Measurements from ENCODE around the gene C19orf33. TPM values are rescaled to one million over a fixed set of nuclear protein-coding genes. Genes with fewer than 3 reads are reported as not detected.
A peak's percentile ranks its signal among the peaks of the same experiment; 100 is the strongest.

The C19orf33 gene
- total and polyA plus RNA-seq, 9 of the 15 experiments (the other 6 are each of a cell fraction or from before 2014, with no cell fraction given), result 3.2 TPM; not detected in 8

GRCh38 chr19:38317104-38317612 is 13.1 kb downstream of the C19orf33 start (continued):
- TF ChIP-seq GTF2F1 (IDR thresholded peaks at IDR 0.05; ENCODE audit: low read depth, low read length) (no peak; the same call in 1 of the 2 replicates), ZEB2 (IDR thresholded peaks at IDR 0.05) (peak; percentile 96), PTBP1 (IDR thresholded peaks at IDR 0.05; ENCODE audit: low read depth, low read length) (no peak), ZNF133 (CRISPR knock-in tag; IDR thresholded peaks at IDR 0.05) (no peak), PRDM10 (IDR thresholded peaks at IDR 0.05; ENCODE audit: partially characterized antibody) (peak; percentile 73), ATF6 (CRISPR knock-in tag; IDR thresholded peaks at IDR 0.05) (no peak), SLC30A9 (CRISPR knock-in tag; IDR thresholded peaks at IDR 0.05) (no peak), ZNF589 (CRISPR knock-in tag; IDR thresholded peaks at IDR 0.05; ENCODE audit: low read depth) (peak; percentile 83), ZBTB40 (IDR thresholded peaks at IDR 0.05) (peak; percentile 85), ZBTB40 (CRISPR knock-in tag; IDR thresholded peaks at IDR 0.05) (no peak), THRAP3 (IDR thresholded peaks at IDR 0.05; ENCODE audit: borderline replicate concordance) (no peak), CREM (IDR thresholded peaks at IDR 0.05; ENCODE audit: low read depth) (peak; percentile 93), TFAM (CRISPR knock-in tag; conservative IDR thresholded peaks at IDR 0.05) (no peak), HMG20B (CRISPR knock-in tag; IDR thresholded peaks at IDR 0.05) (no peak)

All from K562 (cell line).